ENCODE measurements around the gene DLGAP1. TPM values are rescaled to one million over a fixed set of nuclear protein-coding genes. Genes with fewer than 3 reads are reported as not detected.

Gene DLGAP1
- total RNA-seq, 1 donor from 2014 or later, result 0.48 TPM

DNA sequence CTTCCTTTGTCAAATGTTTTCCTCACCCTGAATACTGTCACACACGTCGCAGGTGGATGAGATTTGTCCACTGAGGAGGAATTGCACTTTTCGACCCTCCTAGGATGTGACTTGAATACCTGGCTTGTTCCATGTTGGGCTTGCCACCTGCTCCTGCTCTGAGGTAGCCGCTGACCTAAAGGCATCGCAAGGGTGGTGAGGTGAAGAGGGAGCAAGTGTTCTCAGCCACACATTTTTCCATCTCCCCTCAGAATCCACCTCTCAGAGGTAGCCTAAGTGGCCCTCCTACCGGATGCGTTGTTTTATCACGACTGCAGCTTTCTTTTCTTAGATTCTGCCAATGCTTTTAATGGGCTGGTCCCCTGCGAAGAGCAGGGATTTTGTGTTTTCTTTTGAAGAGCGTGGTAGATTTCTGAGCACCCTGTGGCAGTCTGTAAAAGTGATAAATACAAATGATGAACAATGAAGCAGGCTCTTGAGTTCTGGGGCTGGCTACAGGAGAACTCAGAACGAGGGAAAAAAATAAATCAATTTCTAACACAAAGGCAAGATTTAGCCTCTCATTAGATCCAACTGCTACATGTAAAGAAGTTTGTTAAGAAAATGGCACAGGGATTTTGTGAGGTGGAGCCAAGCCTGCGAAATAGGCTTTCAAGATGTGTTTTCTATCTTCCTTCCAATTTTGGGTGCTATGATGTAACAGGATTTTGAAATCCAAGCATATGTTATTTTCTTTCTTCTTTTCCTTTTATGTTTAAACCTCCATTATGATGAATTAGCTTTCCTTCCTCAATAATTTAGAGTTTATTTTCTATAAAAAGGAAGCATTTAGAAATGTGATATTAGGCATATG, 618.4 kb downstream of the DLGAP1 start:
- DNase-seq (ENCODE audit: low spot score) (no peak), ATAC-seq (no peak)

DNA sequence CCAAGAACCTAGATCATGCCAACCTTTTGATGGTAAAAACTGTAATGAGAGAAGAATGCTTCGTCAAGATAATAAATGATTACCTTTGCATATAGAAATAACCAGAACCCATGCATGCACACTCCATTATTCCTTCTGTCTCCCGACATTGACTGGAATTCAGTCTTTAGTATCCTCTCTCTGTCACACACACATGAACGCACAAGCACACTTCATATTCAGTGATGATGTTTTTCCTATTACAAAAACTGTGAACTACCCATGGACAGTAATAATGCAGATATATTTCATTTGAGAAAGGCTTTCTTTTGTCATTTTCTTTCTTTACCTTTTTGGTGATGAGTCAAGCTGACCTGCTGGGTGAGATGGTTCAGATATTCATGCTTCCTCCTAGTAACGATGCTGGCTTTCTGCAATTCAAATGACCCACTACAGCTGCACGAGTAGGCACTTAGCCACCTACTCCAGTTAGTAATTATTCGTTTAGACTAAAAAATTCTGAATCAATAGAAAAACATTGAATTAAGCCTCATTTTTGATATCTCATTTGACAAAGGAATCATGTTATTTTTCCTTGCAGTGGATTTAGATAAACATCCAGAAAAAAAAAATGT, 623.0 kb downstream of the DLGAP1 start:
- no peak for DNase-seq (ENCODE audit: low spot score)

DNA sequence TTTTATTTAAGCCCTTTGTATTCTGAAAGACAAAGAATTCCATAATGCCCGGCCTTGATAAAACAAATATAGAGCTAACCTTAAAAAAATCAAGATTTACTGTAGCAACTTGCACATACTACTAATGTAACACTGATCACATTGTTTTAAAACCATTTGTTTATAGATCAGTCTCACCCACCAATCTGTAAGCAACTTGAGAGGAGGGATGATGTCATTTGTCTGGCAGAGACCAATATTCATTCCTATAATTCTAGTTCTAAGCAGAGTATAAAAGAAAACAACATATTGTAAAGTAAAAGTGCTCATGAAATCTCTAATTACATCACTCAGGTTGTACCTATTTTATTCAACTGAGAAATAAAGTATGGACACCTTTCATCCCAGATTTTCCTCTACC, 624.5 kb downstream of the DLGAP1 start:
- ATAC-seq (no peak), DNase-seq (ENCODE audit: low spot score) (no peak)

More for the DNA sequence above, 623.0 kb downstream of the DLGAP1 start:
- ATAC-seq, result no peak

DNA sequence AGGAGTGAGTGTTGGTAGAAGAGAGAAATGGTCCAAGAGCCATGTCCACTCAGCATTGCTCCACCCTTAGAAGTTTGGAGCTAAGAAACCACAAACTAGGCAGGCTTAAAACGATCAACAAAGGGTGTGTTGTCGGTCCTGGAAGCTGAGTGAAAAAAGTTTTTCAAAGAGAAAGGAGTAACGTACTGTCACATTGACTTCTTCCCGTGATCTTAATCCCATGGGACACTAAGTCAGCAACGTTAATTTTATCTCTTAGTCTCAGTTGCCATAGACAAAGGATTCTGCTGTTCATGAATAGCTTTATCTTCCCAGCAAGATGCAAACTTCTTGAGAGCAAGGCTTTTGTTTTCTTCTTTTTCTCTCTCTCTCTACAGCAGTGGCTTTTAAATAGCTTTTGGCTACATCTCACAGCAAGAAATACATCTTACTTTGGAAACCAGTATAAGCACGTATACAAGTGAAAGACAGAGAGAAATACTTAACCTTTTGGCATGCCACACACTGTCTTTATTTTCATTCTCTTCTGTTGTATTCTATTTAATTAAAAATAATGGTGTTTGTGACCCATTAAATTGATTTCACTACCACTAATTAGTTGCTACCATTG, 627.8 kb downstream of the DLGAP1 start:
- DNase-seq (ENCODE audit: low spot score) (no peak), ATAC-seq (no peak)

DNA sequence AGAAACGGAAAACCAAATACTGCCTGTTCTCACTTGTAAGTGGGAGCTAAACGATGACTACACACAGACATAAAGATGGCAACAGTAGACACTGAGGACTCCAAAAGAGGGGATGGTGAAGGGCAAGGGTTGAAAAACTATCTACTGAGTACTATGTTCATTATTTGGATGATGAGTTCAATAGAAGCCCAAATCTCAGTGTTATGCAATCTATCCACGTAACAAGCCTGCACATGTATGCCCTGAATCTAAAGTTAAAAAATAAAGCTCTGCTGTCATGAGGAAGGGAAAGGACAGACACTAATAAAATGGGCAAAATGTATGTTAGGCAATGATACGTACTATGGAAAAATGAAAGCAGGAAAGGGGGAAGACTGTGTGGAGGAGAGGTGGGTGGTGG, 629.1 kb downstream of the DLGAP1 start:
- DNase-seq (ENCODE audit: low spot score), result no peak
- ATAC-seq, result no peak

DNA sequence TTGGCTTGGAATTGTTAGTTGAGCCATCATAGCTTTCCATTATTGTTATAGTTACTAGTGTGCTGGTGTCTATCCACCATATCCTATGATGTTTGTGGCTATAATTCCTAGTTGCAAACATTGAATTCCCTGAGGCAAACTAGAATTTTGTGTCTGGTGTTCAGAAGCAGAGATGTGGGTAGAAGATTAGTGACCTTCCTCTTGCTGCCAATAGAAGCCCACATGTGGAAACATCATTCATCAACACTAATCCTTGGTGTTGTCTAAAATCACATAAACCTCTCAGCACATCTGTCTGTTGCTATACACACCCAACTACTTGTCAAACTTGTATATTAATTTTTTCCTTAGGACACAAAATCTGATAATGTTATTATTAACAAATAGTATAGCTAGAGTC, 631.0 kb downstream of the DLGAP1 start:
- DNase-seq (ENCODE audit: low spot score) (no peak), ATAC-seq (no peak)

DNA sequence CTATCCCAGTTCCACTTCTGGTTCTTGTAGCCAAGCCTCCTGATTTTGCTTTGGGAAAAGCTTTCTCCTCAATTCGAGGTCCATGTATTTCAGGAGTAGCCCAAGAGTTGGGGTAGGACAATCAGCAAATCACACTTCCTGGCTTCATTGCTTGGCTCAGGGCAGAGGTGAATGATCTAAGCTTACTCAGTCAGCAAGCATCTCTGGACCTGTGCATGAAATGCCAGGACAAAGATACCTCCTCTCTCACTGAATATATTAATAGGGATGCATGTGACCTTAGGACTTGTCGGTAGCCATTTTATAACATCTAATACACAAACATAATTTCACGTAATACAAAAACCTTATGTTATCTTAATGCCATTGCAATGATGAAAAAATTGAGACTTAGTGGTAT, 632.0 kb downstream of the DLGAP1 start:
- no peak for ATAC-seq
- no peak for DNase-seq (ENCODE audit: low spot score)

DNA sequence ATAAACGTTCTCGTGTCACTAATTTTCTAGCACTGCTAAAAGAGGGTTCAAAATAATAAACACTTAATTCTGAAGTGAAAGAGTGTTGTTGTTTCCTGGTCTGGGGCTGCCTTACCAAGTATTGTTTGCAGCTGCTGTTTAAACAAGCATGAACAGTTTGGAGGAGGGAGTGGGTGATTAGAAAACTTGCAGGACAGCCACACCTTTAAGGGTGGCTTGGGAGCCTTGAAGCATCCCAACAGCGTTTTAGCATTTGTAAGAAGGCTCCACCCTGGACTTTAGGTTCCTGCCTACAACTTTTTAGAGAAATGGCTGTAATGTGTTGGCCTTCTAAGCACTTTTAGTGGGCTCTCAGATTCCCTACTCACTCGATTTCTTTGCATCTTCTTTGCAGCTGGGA, 633.6 kb downstream of the DLGAP1 start:
- ATAC-seq, result no peak

DNA sequence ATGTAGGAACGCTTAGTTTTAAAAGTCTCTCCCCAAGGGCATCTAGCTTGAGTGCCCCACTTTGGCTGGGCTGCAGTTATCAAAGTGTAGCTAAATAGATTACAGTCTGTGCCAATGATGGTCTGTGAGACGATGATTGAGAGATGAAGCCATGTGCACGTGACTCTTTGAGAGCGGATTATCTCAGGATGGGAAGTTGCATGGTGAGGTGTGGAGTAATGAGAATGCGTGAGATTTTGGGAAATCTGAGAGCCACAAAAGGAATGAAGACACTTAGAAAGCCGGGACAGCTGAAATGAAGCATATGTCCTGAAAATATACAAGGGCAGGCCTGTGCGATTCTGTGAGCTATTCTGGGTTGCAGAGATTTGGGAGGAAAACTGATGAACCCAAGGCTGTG, 635.1 kb downstream of the DLGAP1 start:
- DNase-seq (ENCODE audit: low spot score), result no peak
- no peak for ATAC-seq

More for the DNA sequence above, 633.6 kb downstream of the DLGAP1 start:
- no peak for DNase-seq (ENCODE audit: low spot score)

DNA sequence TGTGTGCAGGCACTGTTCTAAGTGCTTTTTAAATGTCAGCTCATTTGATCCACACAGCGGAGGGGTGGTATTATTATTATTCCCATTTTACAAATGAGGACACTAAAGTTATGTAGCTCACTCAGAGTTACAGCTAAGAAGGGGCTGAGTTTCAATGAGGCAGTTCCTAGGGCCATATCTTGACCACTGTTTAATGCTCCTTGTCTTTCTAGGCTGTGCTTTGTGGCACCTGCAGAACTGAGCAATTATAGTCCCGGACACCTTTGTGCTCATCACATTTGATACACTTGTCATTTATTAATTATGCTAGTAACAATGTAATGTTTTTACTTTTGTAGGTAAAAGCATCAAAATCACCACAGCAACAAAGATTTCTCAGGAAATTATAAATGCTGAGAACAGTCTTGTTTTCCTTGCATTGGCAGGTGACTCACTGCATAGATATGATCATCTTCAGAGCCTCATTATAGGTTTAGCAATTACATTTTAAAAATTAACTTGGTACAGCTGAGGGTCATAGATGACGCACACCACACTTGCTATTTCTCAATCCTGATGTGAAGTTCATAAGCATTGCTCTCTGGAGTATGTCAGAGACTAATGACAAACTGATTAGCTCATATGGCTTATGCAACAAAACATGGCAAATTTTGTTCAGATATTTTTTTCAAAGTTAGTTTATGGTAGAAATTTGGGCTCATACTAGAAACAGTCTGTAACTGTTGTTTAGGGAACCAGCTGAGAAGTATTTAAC, 638.3 kb downstream of the DLGAP1 start:
- peak; percentile 89 for ATAC-seq
- DNase-seq (ENCODE audit: low spot score), result no peak

DNA sequence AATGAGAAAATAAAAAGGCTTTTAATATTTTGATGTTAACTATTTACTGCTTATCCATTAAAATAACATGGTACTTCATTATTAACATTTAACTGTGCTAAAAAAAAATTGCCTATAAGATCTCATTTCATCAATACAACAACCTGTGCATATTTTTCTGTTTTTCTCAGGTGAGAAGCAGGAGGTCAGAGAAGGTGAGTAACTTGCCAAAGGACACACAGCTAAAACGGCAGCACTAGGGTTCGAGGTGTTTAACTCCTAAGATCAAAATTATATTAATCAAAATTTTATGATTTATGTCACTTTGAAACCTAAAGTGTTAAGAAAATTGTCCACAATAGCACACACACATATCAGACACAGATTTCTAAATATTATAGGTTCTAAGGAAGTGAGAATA, 639.1 kb downstream of the DLGAP1 start:
- ATAC-seq, result no peak

DNA sequence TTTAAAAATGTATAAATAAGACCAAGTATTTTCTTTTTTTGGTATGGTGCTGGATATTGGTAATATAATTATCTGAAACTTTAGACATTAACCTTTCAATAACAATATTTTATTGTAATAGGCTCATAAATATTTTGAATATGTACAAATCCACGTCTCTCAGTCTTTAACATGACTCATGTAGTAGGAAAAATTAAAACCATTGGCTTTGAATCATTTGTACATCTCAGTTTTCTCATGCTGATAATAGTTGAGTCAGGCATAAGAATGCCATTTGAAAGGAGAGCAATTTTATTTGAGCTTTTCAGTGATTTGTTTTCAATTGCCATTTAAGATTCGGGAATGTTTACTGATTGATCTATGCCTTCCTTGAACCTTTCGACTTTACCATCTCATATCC, 640.3 kb downstream of the DLGAP1 start:
- DNase-seq (ENCODE audit: low spot score), result no peak
- ATAC-seq, result no peak

More for the DNA sequence above, 639.1 kb downstream of the DLGAP1 start:
- DNase-seq (ENCODE audit: low spot score), result no peak

DNA sequence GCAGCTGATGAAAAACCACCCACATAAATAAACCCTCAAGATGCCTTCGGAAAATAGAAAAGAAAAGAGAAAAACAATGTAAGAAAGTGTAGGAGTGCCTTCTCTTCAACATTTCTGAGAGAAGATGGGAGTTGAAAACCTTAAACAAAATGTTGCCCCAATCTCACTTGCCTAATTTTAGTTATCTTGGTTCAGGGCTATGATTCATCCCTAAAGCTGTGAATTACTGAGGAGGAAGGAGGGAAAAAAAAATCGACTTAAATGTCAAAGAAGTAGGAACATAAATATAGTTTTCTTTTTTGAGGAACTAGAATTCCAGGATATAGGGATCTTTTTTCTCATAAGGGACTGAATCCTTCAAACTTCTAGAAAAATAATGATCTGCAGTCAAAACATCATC, 644.8 kb downstream of the DLGAP1 start:
- ATAC-seq (no peak), DNase-seq (ENCODE audit: low spot score) (no peak)

DNA sequence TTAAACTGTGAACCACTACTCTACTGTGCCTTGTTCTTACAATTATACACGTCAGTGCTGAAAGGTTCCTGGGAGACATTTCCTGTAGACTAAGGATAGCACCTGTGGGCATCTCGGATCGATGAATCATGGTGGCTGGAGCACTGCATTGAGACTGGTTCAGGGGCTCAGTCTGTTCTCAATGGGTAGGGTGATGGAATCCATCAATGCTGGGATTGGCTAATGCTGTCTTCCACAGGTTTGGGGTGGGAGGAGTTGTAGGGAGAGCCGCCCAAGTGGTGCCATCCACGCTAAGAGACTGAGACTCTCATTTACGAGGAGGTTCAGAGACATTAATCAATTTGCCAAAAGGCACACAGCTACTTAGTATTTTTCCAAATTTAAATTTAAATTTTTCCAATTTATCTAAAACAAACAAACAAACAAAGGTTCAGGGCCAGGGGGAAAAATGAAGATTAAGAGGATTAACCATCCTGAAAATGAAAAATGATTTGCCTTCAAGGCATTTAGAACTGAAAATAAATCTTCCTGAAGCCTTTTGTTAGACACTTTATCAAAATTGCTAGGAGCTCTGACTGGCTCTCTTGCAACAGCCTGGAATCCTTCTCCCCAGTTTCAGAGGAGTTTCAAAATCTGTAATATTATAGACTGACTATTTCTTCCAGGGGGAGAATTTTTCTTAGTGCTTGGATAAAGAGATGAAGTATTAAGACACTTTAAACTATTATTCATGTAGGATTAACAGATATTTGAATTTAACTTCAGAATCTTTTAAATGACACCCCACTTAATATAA, 645.9 kb downstream of the DLGAP1 start:
- no peak for ATAC-seq
- no peak for DNase-seq (ENCODE audit: low spot score)

DNA sequence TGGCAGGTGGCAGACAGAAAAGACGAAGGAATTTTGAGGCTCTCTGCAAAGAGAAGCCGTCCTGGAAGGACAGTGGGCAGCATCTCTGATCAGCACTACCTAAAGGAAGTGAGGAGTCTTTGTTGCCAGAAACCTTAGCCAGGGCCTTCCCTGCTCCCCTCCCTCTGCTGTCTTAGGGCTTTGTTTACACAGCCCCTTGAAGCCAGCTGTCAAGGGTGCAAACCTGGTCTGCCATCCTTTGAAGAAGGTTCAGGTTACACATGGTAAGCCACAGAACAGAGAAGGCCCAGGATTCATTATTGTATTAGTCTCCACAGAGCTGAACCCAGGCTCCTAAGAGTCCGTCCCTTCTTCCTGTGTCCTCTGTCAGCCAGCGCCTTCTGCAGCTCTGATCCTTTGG, 648.5 kb downstream of the DLGAP1 start:
- DNase-seq (ENCODE audit: low spot score) (no peak), ATAC-seq (no peak)

DNA sequence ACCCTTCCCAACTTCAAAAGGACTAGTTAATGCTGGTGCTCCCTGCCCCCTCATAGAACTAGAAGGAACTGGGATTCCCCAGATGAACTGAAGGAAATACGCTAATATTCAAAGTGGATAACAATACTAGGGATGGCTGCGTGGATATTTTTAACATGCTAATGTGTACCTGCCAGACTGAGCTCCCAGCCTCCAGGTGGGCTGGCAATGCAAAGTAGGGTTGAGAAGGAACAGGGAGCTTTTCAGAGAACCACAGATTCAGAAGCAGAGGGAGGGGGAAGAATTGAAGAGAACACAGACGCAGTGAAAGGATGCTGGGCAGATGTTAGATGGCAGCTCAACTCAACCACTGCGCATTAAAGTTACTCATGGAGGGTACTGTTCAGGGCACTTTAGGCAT, 650.8 kb downstream of the DLGAP1 start:
- no peak for ATAC-seq
- no peak for DNase-seq (ENCODE audit: low spot score)

DNA sequence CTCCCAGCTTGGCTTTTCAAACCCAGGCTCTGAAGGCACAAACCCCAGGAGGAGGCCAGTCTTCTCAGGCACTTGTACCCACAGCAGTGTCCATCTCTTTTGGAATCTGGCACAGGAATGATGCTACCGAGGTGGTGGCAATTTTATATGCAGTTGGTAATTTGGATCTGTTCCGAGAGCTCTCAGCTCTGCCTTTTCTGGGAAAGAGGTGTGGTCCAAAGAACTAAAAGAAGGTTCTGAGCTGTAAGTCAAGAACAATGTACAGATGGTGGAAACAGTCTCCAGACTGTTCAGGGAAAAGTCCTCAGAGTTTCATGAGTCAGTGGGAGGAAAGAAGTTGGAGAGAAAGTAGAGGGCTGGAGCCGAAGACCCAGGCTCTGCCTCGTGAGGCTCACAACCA, 651.8 kb downstream of the DLGAP1 start:
- DNase-seq (ENCODE audit: low spot score) (no peak), ATAC-seq (no peak)

DNA sequence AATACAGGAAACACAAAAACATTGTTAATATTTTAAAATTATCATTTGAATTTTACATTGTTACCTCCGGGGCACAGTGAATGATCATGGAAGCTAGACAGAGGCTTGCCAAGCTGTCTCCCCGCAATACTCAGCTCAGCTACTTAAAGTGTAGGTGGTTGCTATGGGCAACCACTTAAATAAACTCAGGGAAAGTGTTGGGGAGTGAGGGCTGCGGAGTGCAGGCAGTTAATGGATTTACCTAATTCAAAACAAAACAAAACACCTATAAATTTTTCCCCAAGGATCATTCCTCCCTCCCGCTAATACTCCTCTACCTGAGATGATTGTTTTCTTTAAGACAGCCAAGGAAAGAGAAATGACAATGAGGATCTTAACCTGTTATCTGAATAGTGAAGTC, 655.6 kb downstream of the DLGAP1 start:
- DNase-seq (ENCODE audit: low spot score) (no peak), ATAC-seq (no peak)

DNA sequence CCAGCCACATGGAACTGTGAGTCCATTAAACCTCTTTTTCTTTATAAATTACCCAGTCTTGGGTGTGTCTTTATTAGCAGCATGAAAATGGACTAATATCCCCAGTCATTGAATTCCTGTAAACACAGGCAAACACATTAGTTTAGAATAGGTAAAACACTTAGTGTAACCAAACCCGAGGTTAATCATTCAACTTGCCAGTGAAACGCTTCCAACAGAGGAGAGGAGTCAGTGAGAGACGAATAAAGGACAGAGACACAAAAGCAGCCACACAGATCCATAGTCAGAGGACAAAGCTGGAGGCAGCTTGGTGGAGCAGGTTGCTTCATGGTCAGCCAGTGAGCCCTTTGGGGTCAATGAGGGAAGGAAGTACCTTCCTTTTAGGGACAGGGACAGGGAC, 657.1 kb downstream of the DLGAP1 start:
- DNase-seq (ENCODE audit: low spot score) (no peak), ATAC-seq (peak; percentile 94)

DNA sequence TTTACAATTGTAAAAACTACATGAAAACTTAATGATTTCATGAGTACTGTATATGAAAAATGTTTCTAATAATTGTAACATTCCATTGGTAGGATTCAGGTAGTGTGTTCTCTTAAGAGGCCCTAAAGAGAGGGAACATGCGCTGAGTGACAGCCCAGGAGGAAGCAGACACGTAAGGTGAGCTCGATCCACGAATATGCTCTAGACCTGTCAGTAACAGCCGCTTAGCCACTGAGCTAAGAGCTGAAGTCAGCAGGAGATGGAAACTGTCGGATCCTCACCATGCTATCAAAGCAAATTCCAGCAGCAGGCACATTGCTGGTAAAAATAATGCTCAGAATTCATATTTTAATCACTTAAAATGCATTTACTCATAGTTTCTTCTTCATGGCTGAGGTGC, 658.7 kb downstream of the DLGAP1 start:
- ATAC-seq (no peak), DNase-seq (ENCODE audit: low spot score) (no peak)

Data from left lobe of liver (tissue), 2 donors.